Ascending aorta (tissue), 2 donors: ENCODE measurements around the gene PERM1. TPM values are rescaled to one million over a fixed set of nuclear protein-coding genes. Genes with fewer than 3 reads are reported as not detected.
A peak's percentile ranks its signal among the peaks of the same experiment; 100 is the strongest.

Source experiments
- DNase-seq, 2 donors: peaks; one replicate each; pipeline ENCODE4 v3.0.0-alpha.2; 2019; ENCODE audit warnings: low spot score in 2 of 2
- H3K27ac ChIP-seq, 2 donors: fragments of 200-600 bp; sonication (generic); one replicate each; pipeline ENCODE4 v1.5.1; 2016 to 2017; ENCODE audit warnings: mild to moderate bottlenecking in 1 of 2
- H3K27me3 ChIP-seq: fragments of 200-600 bp; sonication (generic); one replicate; pipeline ENCODE4 v1.5.1; 2017
- H3K36me3 ChIP-seq, 2 donors: fragments of 200-600 bp; sonication (generic); one replicate each; pipeline ENCODE4 v1.5.1; 2016
- H3K4me1 ChIP-seq, 2 donors: fragments of 200-600 bp; sonication (generic); one replicate each; pipeline ENCODE4 v1.5.1; 2016 to 2017; ENCODE audit warnings: mild to moderate bottlenecking in 1 of 2
- H3K4me3 ChIP-seq, 2 donors: fragments of 200-600 bp; sonication (generic); one replicate each; pipeline ENCODE4 v1.5.1; 2016 to 2017; ENCODE audit warnings: mild to moderate bottlenecking in 1 of 2
- H3K9me3 ChIP-seq, 2 donors: fragments of 200-600 bp; sonication (generic); one replicate each; pipeline ENCODE4 v1.5.1; 2016
- CTCF ChIP-seq, 3 experiments: fragments of 200-600 bp in 2 of 3; fragments of 450-650 bp in 1 of 3; sonication (generic) in 2 of 3; IDR thresholded peaks; one replicate each; pipeline ENCODE4 v1.5.1; 2016 to 2019; ENCODE audit warnings: antibody characterized with exemption in 3 of 3, mild to moderate bottlenecking in 1 of 3, moderate library complexity in 1 of 3
- intact Hi-C: fragments of 100-400 bp; cut with DNase I; formaldehyde crosslinking; loops from one replicate; pipeline ENCODE4 v1.15.1; 2023
- total RNA-seq: library from RNA; depleted of rRNA; stranded (reverse); fragments of >200 nt; gene quantifications from one replicate; pipeline ENCODE4 v1.1.0, GENCODE V29; 2016

PERM1 gene
- total RNA-seq, 1 donor from 2014 or later: not detected

DNA sequence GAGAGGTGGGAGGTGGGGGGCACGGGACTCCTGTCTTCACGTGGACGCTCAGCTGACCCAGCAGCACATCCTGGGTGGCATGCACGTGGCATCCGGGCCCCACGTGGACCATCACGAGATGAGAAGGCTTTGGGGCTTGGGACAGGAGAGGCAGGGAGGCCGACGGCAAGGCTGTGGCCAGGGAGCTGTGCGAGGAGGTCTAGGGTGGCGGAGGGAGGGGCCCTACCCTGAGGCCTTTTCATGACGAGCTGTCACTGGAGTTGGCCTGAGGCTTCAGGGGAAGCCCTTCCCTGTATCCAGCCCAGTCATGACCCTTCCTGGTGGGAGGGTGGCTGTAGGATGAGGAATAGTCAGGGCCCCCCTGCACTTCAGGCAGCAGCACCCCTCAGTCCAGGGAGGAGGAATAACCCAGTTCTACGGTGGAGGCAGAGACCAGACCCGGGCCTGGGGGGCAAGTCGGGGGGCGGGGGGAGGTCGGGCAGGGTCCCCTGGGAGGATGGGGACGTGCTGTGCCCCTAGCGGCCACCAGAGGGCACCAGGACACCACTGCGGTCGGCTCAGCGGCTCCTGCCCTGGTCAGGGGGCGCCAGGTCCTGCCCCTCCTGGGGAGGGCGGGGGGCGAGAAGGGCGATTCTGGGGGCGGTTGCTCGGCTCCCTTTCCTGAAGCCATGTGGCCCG lies 2.0 kb upstream of the PERM1 start:
- Histone ChIP-seq H3K9me3 (no peaks in the 10 kb centered on the region), H3K4me1 (no peaks in the 10 kb centered on the region), H3K4me3 (peak overlapping the region in 1 of 2 donors; percentile 21), H3K27me3 (no peaks in the 10 kb centered on the region), H3K27ac (no peak overlapping the region), H3K36me3 (no peaks in the 10 kb centered on the region)
- no peak for DNase-seq
- peak; percentile 53 to 99 (median 98) for TF ChIP-seq CTCF (IDR thresholded peaks at IDR 0.05)
- intact Hi-C loops: loop anchor here (1.0 kb wide), 2 partner anchors 19 to 80 kb away; no protein-coding TSS in a partner anchor

DNA sequence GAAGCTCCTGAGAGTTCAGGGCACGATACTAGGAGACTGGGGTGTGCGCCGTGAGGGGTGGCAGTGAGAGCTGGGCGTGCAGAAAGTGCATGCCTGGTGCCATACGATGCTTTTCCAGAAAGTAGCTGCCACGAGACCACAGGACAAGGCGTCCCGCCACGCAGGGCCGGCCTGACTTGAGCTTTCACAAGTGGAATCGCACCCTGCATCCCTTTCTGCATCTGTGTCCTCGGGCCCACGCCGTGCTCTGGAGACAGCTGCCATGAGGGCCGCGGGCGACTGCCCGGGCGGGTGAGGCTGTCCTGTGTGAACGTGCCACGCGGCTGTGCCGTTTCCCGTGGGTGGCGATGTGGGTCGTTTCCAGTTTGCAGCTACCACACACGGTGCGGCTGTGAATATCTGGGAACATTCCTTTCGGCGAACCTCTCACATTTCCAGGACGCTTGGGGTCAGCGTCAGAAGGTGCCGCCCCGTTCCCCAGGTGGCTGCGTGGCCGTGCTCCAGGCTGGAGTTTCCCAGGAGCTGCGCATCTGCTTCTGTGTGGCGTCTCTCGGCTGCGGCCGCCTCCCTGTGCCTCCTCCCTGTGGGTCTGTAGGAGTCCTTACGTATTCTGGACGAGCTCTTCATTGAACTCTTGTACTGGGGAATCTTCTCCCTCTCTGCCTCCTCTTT lies 1.0 kb upstream of the PERM1 start:
- no peak for DNase-seq
- TF ChIP-seq CTCF (IDR thresholded peaks at IDR 0.05): no peak
- no peaks in the 10 kb centered on the region for H3K27me3 ChIP-seq
- H3K4me3 ChIP-seq: no peak overlapping the region
- intact Hi-C loops: no loop called here
- no peaks in the 10 kb centered on the region for H3K36me3 ChIP-seq
- no peaks in the 10 kb centered on the region for H3K4me1 ChIP-seq
- no peaks in the 10 kb centered on the region for H3K9me3 ChIP-seq
- no peak overlapping the region for H3K27ac ChIP-seq

GRCh38 chr1:981491-981954 lies 370 bp downstream of the PERM1 start:
- intact Hi-C loops: no loop called here
- Histone ChIP-seq H3K9me3 (no peaks in the 10 kb centered on the region), H3K27me3 (no peaks in the 10 kb centered on the region), H3K4me1 (no peaks in the 10 kb centered on the region), H3K36me3 (no peaks in the 10 kb centered on the region), H3K4me3 (no peak overlapping the region), H3K27ac (no peak overlapping the region)
- no peak for DNase-seq
- TF ChIP-seq CTCF (IDR thresholded peaks at IDR 0.05): no peak

DNA sequence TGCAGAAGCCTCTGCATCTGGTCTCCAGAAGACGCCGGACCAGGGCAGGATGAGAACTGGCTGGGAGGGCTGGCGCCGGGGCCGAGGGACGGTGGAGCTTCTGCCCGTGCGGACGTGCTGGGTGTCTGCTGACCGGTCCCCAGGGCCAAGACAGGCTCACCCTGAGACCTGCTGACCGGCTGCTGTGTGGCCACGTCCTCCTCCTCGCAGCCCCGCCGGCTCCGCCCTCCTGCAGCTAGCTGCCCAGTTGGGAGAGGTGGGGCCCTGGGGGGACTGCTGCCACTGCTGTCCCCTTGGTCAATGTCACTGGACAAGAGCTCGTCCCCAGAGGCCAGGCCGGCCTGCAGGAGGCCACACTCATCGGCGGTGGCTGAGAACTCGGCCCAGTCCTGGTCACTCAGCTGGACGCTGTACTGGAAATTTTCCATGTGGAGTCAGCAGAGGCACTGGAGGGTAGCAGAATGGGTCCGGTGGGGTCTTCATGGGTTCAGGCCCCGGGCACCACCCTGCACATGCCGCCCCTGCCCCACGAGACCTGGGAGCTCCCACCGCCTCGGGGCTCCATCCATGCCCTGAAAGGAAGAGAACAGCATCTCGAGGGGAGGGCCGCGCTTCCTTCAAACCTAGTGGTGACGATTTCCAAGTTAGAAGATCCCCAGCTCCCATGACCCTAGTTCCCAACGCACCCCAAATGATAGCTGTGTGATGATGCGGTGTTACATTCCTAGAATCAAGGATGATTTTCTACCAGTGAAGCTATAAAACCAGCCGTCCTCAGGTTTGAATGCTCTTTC lies 1.1 kb downstream of the PERM1 start:
- no peak for TF ChIP-seq CTCF (IDR thresholded peaks at IDR 0.05)
- H3K27me3 ChIP-seq: no peaks in the 10 kb centered on the region
- no peak overlapping the region for H3K27ac ChIP-seq
- peaks cover 2% of the 10 kb centered on the region in 2 donors for H3K4me1 ChIP-seq
- no peaks in the 10 kb centered on the region for H3K9me3 ChIP-seq
- intact Hi-C loops: no loop called here
- no peak for DNase-seq
- no peak overlapping the region for H3K4me3 ChIP-seq
- no peaks in the 10 kb centered on the region for H3K36me3 ChIP-seq

DNA sequence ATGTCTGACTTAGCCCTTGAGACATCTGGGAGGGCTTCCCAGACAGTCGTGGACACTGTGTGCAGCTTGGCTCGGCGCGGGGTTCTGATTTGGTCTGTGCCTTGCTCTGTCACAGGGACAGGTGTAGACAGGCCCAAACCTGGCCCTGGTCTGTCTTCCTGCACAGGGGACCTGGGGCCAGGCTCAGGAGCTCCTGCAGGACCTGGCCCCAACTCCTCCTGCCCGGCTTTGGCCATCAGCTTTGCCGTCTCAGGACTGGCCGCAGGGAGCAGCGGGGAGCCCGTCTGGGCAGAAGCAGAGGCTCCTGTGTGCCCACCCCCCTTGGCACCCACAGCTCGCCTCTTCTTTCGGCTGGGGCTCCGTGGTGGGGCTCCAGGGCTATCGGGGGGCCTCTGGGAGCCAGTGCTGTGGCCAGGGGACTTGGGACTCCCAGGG lies 1.7 kb downstream of the PERM1 start:
- no peak overlapping the region for H3K27ac ChIP-seq
- DNase-seq: no peak
- peaks cover 2 to 3% of the 10 kb centered on the region in 2 donors for H3K4me1 ChIP-seq
- H3K36me3 ChIP-seq: no peaks in the 10 kb centered on the region
- no peaks in the 10 kb centered on the region for H3K27me3 ChIP-seq
- no peaks in the 10 kb centered on the region for H3K9me3 ChIP-seq
- H3K4me3 ChIP-seq: no peak overlapping the region
- no peak for TF ChIP-seq CTCF (IDR thresholded peaks at IDR 0.05)
- intact Hi-C loops: no loop called here
